SK-N-SH treated with all-trans-retinoic acid at 6 μM for 48 hours (cell line): ENCODE data around the gene ARID4B.

Experiments used
- ATAC-seq: fragments of 200-7000 bp; cut with Tn5 transposase; 3 replicates; pipeline ENCODE4 v1.9.1; 2020; ENCODE audit warnings: mild to moderate bottlenecking, moderate library complexity
- ARNTL ChIP-seq: fragments of 450-650 bp; formaldehyde crosslinking; IDR thresholded peaks from 2 replicates; pipeline ENCODE4 v1.5.0; 2020; ENCODE audit warnings: low read depth, mild to moderate bottlenecking, moderate library complexity, borderline replicate concordance
- BACH2 ChIP-seq: fragments of 250-450 bp; sonication (Bioruptor Pico); IDR thresholded peaks from 2 replicates; pipeline ENCODE4 v1.9.0; 2021; ENCODE audit warnings: mild to moderate bottlenecking, borderline replicate concordance
- CSDC2 ChIP-seq: fragments of 250-450 bp; sonication (Bioruptor Pico); IDR thresholded peaks from 2 replicates; pipeline ENCODE4 v1.5.0; 2020; ENCODE audit warnings: mild to moderate bottlenecking, moderate library complexity
- ESRRG ChIP-seq: fragments of 250-450 bp; sonication (Bioruptor Pico); IDR thresholded peaks from 2 replicates; pipeline ENCODE4 v1.6.1; 2021; ENCODE audit warnings: mild to moderate bottlenecking
- GLIS3 ChIP-seq: fragments of 250-450 bp; sonication (Bioruptor Pico); IDR thresholded peaks from 2 replicates; pipeline ENCODE4 v1.5.0; 2020; ENCODE audit warnings: mild to moderate bottlenecking, moderate library complexity
- ISL1 ChIP-seq: fragments of 250-450 bp; sonication (Bioruptor Pico); IDR thresholded peaks from 2 replicates; pipeline ENCODE4 v2.1.2; 2022; ENCODE audit warnings: mild to moderate bottlenecking, moderate library complexity
- OSR1 ChIP-seq: fragments of 250-450 bp; sonication (Bioruptor Pico); IDR thresholded peaks from 2 replicates; pipeline ENCODE4 v1.8.0; 2022; ENCODE audit warnings: moderate library complexity, mild to moderate bottlenecking, inconsistent platforms
- RARB ChIP-seq: fragments of 250-450 bp; sonication (Bioruptor Pico); IDR thresholded peaks from 2 replicates; pipeline ENCODE4 v1.8.0; 2021; ENCODE audit warnings: mild to moderate bottlenecking, moderate library complexity
- TCF4 ChIP-seq: fragments of 250-450 bp; sonication (Bioruptor Pico); IDR thresholded peaks from 2 replicates; pipeline ENCODE4 v1.8.0; 2021; ENCODE audit warnings: mild to moderate bottlenecking, moderate library complexity, borderline replicate concordance
- TOX ChIP-seq: fragments of 250-450 bp; sonication (Bioruptor Pico); IDR thresholded peaks from 2 replicates; pipeline ENCODE4 v1.8.0; 2021; ENCODE audit warnings: mild to moderate bottlenecking, moderate library complexity, borderline replicate concordance
- ZC3H10 ChIP-seq: fragments of 250-450 bp; sonication (Bioruptor Pico); IDR thresholded peaks from 2 replicates; pipeline ENCODE4 v1.5.1; 2021; ENCODE audit warnings: mild to moderate bottlenecking, moderate library complexity
- ZNF565 ChIP-seq: fragments of 450-650 bp; formaldehyde crosslinking; conservative IDR thresholded peaks from 2 replicates; pipeline ENCODE4 v1.5.0; 2020; ENCODE audit warnings: low read depth, mild to moderate bottlenecking, moderate library complexity
- ZNF70 ChIP-seq: fragments of 450-650 bp; formaldehyde crosslinking; IDR thresholded peaks from 2 replicates; pipeline ENCODE4 v1.5.0; 2020; ENCODE audit warnings: mild to moderate bottlenecking, moderate library complexity
- ZNF8 ChIP-seq: fragments of 450-650 bp; formaldehyde crosslinking; IDR thresholded peaks from 2 replicates; pipeline ENCODE4 v1.5.0; 2020; ENCODE audit warnings: mild to moderate bottlenecking, moderate library complexity
- TF ChIP-seq, protein P1 (sequence below): fragments of 250-450 bp; sonication (Bioruptor Pico); IDR thresholded peaks from 2 replicates; pipeline ENCODE4 v1.8.0; 2020; ENCODE audit warnings: mild to moderate bottlenecking, moderate library complexity, borderline replicate concordance
- TF ChIP-seq, protein P2 (sequence below): fragments of 250-450 bp; sonication (Bioruptor Pico); IDR thresholded peaks from 2 replicates; pipeline ENCODE4 v1.5.1; 2020; ENCODE audit warnings: low read depth, mild to moderate bottlenecking, moderate library complexity
- TF ChIP-seq, protein P3 (sequence below): fragments of 250-450 bp; sonication (Bioruptor Pico); IDR thresholded peaks from 2 replicates; pipeline ENCODE4 v1.5.0; 2020; ENCODE audit warnings: mild to moderate bottlenecking, moderate library complexity
- TF ChIP-seq, protein P4 (sequence below): fragments of 250-450 bp; sonication (Bioruptor Pico); IDR thresholded peaks from 2 replicates; pipeline ENCODE4 v1.5.1; 2021; ENCODE audit warnings: mild to moderate bottlenecking, moderate library complexity

ARID4B gene

DNA sequence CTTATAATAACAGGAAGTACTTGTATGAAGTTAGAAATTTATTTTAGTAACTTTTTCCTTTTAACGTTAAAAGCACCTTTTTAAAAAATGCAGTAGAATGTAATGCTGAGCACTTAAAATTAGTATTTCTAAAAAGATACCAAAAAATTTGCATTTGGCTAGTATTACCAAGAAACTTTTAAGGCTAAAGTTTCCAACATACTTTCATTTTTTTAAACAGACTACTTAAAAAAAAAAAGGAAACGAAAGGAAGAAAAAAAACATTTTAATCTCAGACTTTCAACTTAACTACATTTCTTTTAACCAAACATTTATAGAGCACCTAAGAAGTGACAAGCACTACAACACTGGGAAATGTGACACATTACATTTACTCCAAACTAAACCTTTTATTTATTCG lies 2.8 kb downstream of the ARID4B start (continued):
- TF ChIP-seq, protein P1, sequence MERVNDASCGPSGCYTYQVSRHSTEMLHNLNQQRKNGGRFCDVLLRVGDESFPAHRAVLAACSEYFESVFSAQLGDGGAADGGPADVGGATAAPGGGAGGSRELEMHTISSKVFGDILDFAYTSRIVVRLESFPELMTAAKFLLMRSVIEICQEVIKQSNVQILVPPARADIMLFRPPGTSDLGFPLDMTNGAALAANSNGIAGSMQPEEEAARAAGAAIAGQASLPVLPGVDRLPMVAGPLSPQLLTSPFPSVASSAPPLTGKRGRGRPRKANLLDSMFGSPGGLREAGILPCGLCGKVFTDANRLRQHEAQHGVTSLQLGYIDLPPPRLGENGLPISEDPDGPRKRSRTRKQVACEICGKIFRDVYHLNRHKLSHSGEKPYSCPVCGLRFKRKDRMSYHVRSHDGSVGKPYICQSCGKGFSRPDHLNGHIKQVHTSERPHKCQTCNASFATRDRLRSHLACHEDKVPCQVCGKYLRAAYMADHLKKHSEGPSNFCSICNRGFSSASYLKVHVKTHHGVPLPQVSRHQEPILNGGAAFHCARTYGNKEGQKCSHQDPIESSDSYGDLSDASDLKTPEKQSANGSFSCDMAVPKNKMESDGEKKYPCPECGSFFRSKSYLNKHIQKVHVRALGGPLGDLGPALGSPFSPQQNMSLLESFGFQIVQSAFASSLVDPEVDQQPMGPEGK (CRISPR knock-in tag) = no peak

DNA sequence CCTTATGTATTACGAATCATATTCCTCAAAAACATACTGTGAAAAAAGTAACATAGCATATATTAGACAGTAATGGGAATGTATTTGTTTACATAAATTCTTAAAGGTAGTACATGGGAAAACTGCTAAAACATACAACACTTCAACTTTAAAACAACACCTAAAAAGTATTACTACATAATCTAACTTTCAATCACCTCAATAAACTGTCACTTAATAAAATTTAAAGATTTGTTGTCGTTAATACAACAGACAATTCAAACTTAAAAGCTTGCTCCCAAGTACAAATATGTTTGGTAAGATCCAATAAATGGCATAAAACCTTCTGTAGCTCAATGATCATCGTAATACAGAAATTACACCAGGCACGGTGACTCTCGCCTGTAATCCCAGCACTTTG lies 3.7 kb downstream of the ARID4B start:
- no peak for TF ChIP-seq RARB (CRISPR knock-in tag)
- ATAC-seq = no peak

DNA sequence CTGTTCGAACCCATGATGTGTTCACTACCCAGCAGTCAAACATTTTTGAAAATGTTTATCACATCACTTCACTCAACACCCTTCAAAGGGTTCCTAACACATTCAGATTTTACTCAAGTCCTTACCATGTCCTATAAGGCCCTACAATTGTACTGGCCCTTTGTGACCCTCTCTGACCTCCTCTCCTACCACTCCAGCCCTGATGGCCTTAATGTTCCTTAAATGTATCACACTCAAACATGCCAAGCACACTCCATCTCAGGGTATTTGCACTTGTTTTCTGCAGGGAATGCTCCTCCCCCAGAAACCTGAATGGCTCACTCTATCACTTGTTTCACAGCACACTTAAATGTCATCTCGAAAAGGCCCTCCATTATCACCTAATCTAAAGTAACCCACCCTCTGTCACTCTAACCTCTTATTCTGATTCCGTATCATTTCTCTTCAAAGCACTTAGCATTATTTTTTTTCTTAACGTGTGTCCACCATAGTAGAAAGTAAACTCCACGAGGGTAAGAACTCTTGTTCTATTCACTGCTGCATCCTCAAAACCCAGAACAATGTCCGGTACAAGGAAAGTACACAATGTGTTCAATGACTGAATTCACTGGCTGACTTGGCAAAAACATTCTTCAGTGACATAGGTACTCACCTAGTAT lies 7.3 kb downstream of the ARID4B start:
- no peak for ATAC-seq
- TF ChIP-seq BACH2 (CRISPR knock-in tag) = no peak
- TF ChIP-seq ZNF565 (CRISPR knock-in tag) = no peak
- TF ChIP-seq, all 23 proteins: peak for 0

DNA sequence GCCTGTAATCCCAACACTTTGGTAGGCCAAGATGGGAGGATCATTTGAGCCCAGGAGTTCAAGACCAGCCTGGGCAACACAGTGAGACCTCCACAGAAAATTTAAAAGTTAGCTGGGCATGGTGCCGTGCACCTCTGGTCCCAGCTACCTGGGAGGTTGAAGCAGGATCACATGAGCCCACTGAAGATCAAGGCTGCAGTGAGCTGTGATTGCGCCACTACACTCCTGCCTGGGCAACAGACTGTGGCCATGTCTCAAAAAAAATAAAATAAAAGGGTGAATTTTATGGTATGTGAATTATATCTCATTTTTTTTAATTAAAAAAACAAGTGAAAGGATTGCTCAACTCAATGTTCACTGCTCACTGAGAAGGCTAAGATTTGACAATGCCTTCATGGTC lies 8.7 kb downstream of the ARID4B start:
- no peak for TF ChIP-seq ESRRG (CRISPR knock-in tag)
- no peak for ATAC-seq

DNA sequence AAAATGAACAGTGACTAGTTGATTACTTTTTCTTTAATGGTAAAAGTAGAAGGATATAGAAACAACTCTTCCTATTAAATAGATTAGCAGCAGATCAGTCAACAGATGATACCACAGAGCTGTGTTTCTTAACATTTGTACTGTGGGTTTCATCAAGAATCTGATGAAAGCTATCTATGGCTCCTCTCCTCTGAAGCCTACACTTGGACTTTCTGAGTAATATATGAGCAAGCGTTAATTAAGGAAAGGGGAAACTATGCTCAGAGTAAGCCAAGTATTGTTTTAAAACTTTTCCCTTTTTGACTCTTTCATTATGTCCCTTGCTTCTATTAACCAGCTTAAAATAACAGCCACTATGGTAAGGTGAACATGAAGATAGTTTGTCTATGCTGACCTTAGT lies 10.8 kb downstream of the ARID4B start:
- TF ChIP-seq GLIS3 (CRISPR knock-in tag) (no peak), ZC3H10 (CRISPR knock-in tag) (no peak), CSDC2 (CRISPR knock-in tag) (no peak), ZNF70 (CRISPR knock-in tag) (no peak), TOX (CRISPR knock-in tag) (no peak), ESRRG (CRISPR knock-in tag) (no peak), OSR1 (CRISPR knock-in tag) (no peak), TCF4 (no peak), RARB (CRISPR knock-in tag) (no peak), ISL1 (CRISPR knock-in tag) (no peak), ZNF8 (CRISPR knock-in tag) (no peak), ARNTL (no peak)
- TF ChIP-seq, protein P2, sequence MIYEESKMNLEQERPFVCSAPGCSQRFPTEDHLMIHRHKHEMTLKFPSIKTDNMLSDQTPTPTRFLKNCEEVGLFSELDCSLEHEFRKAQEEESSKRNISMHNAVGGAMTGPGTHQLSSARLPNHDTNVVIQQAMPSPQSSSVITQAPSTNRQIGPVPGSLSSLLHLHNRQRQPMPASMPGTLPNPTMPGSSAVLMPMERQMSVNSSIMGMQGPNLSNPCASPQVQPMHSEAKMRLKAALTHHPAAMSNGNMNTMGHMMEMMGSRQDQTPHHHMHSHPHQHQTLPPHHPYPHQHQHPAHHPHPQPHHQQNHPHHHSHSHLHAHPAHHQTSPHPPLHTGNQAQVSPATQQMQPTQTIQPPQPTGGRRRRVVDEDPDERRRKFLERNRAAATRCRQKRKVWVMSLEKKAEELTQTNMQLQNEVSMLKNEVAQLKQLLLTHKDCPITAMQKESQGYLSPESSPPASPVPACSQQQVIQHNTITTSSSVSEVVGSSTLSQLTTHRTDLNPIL (CRISPR knock-in tag) = no peak
- TF ChIP-seq, protein P3, sequence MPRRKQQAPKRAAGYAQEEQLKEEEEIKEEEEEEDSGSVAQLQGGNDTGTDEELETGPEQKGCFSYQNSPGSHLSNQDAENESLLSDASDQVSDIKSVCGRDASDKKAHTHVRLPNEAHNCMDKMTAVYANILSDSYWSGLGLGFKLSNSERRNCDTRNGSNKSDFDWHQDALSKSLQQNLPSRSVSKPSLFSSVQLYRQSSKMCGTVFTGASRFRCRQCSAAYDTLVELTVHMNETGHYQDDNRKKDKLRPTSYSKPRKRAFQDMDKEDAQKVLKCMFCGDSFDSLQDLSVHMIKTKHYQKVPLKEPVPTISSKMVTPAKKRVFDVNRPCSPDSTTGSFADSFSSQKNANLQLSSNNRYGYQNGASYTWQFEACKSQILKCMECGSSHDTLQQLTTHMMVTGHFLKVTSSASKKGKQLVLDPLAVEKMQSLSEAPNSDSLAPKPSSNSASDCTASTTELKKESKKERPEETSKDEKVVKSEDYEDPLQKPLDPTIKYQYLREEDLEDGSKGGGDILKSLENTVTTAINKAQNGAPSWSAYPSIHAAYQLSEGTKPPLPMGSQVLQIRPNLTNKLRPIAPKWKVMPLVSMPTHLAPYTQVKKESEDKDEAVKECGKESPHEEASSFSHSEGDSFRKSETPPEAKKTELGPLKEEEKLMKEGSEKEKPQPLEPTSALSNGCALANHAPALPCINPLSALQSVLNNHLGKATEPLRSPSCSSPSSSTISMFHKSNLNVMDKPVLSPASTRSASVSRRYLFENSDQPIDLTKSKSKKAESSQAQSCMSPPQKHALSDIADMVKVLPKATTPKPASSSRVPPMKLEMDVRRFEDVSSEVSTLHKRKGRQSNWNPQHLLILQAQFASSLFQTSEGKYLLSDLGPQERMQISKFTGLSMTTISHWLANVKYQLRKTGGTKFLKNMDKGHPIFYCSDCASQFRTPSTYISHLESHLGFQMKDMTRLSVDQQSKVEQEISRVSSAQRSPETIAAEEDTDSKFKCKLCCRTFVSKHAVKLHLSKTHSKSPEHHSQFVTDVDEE (CRISPR knock-in tag) = no peak
- TF ChIP-seq, protein P4, sequence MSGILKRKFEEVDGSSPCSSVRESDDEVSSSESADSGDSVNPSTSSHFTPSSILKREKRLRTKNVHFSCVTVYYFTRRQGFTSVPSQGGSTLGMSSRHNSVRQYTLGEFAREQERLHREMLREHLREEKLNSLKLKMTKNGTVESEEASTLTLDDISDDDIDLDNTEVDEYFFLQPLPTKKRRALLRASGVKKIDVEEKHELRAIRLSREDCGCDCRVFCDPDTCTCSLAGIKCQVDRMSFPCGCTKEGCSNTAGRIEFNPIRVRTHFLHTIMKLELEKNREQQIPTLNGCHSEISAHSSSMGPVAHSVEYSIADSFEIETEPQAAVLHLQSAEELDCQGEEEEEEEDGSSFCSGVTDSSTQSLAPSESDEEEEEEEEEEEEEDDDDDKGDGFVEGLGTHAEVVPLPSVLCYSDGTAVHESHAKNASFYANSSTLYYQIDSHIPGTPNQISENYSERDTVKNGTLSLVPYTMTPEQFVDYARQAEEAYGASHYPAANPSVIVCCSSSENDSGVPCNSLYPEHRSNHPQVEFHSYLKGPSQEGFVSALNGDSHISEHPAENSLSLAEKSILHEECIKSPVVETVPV = no peak
- TF ChIP-seq, protein P1 (CRISPR knock-in tag) = no peak
- peak; percentile 36; the same call in 1 of the 3 replicates for ATAC-seq
